ENCODE measurements around the gene DAP. TPM values are rescaled to one million over a fixed set of nuclear protein-coding genes. Genes with fewer than 3 reads are reported as not detected.

DAP gene
- polyA plus RNA-seq, 2 of the 4 experiments (the other 2 are of a cell fraction): 24.2 to 54.9 TPM

DNA sequence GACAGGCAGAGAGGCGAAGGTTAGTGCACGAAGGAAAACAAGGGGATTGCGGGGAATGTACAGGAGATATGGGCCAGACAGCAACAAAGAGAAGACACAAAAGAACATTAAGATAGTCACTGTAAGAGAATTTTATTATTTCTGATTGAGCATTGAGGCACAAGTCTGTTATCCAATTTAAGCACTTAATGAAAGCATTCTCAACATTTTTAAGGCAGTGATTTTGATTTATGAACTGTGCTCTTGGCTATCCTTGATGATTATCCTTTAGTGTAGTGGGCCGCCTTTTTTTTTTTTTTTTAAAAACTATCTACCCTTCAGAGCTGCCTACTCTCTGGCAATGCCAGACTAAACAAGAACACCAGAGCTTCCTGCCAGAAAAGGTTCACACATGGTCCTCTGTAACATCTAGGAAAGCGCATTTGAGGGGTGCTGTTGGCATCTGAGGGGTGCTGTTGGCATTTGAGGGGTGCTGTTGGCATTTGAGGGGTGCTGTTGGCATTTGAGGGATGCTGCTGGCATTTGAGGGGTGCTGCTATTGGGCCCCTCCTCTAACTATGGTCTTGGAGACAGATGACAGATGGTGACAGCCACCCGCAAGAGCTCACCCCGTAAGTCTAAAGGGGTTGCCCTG is 3.0 kb downstream of the DAP start:
- ChIA-PET CTCF (no interaction called here), POLR2A (no interaction called here)
- FAIRE-seq (no peak), ATAC-seq (no peak), DNase-seq (ENCODE audit: low read depth in 1 of 2, low spot score in 1 of 2) (no peak)
- Histone ChIP-seq H3K4me2 (no peak overlapping the region), H3K4me1 (peaks cover 6% of the 10 kb centered on the region), H3K27ac (no peak overlapping the region), H3K9me3 (no peaks in the 10 kb centered on the region), H3K4me3 (no peak overlapping the region)
- WGBS (ENCODE audit: missing lambda C conversion rate): 92% methylated on average over 7 of the region's 7 CpGs
- TF ChIP-seq MYC (IDR thresholded peaks at IDR 0.05; ENCODE audit: borderline replicate concordance, low read length) (no peak), JUNB (IDR thresholded peaks at IDR 0.05) (no peak), JUN (IDR thresholded peaks at IDR 0.05) (no peak), CTCF (IDR thresholded peaks at IDR 0.05) (no peak), HOXB5 (CRISPR knock-in tag; IDR thresholded peaks at IDR 0.05) (no peak)
- TF ChIP-seq, protein P1, sequence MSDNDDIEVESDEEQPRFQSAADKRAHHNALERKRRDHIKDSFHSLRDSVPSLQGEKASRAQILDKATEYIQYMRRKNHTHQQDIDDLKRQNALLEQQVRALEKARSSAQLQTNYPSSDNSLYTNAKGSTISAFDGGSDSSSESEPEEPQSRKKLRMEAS (IDR thresholded peaks at IDR 0.05): no peak

- no peaks in the 10 kb centered on the region for H3K9me3 ChIP-seq
- ChIA-PET POLR2A (no interaction called here), CTCF (interaction anchor here (1.7 kb wide), 1 partner anchor 68 kb away, joined by 3 read pairs; no protein-coding TSS in a partner anchor)
- WGBS (ENCODE audit: missing lambda C conversion rate): 95% methylated on average over 9 of the region's 9 CpGs
- no peak overlapping the region for H3K4me2 ChIP-seq
- DNase-seq (ENCODE audit: low read depth in 1 of 2, low spot score in 1 of 2) (no peak), ATAC-seq (no peak), FAIRE-seq (no peak)
- H3K27ac ChIP-seq: no peak overlapping the region
- TF ChIP-seq HOXB5 (CRISPR knock-in tag; IDR thresholded peaks at IDR 0.05) (no peak), GATA3 (IDR thresholded peaks at IDR 0.05; ENCODE audit: borderline replicate concordance) (no peak), EHMT2 (IDR thresholded peaks at IDR 0.05; ENCODE audit: low read depth) (no peak), NR3C1 (IDR thresholded peaks at IDR 0.05) (no peak), ZC3H11A (IDR thresholded peaks at IDR 0.05) (no peak), FOXS1 (CRISPR knock-in tag; IDR thresholded peaks at IDR 0.05) (no peak), HDAC2 (IDR thresholded peaks at IDR 0.05) (no peak)
- TF ChIP-seq, protein P2, sequence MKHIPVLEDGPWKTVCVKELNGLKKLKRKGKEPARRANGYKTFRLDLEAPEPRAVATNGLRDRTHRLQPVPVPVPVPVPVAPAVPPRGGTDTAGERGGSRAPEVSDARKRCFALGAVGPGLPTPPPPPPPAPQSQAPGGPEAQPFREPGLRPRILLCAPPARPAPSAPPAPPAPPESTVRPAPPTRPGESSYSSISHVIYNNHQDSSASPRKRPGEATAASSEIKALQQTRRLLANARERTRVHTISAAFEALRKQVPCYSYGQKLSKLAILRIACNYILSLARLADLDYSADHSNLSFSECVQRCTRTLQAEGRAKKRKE (CRISPR knock-in tag; IDR thresholded peaks at IDR 0.05; ENCODE audit: low read depth): no peak
- H3K4me1 ChIP-seq: peaks cover 6% of the 10 kb centered on the region
- H3K4me3 ChIP-seq: no peak overlapping the region
These were observed 4.0 kb downstream of the DAP start for GRCh38 chr5:10757043-10757442.

- TF ChIP-seq ESRRA (IDR thresholded peaks at IDR 0.05; ENCODE audit: borderline replicate concordance, low read length) (no peak), CBX8 (IDR thresholded peaks at IDR 0.05) (no peak), NR3C1 (IDR thresholded peaks at IDR 0.05) (no peak), HOXA7 (CRISPR knock-in tag; IDR thresholded peaks at IDR 0.05) (no peak), BCL3 (IDR thresholded peaks at IDR 0.05) (no peak), TP53 (CRISPR knock-in tag; IDR thresholded peaks at IDR 0.05) (no peak), RAD21 (conservative IDR thresholded peaks at IDR 0.05 in 1 of 2, IDR thresholded peaks at IDR 0.05 in 1 of 2) (no peak), NFE2L2 (conservative IDR thresholded peaks at IDR 0.05; ENCODE audit: low read length) (no peak), CTCF (IDR thresholded peaks at IDR 0.05) (no peak), MYC (IDR thresholded peaks at IDR 0.05; ENCODE audit: borderline replicate concordance, low read length) (no peak), CHD2 (IDR thresholded peaks at IDR 0.05; ENCODE audit: low read length, partially characterized antibody) (no peak), JUN (IDR thresholded peaks at IDR 0.05) (no peak), JUNB (IDR thresholded peaks at IDR 0.05) (no peak), ZNF302 (CRISPR knock-in tag; IDR thresholded peaks at IDR 0.05) (no peak)
- TF ChIP-seq, protein P3, sequence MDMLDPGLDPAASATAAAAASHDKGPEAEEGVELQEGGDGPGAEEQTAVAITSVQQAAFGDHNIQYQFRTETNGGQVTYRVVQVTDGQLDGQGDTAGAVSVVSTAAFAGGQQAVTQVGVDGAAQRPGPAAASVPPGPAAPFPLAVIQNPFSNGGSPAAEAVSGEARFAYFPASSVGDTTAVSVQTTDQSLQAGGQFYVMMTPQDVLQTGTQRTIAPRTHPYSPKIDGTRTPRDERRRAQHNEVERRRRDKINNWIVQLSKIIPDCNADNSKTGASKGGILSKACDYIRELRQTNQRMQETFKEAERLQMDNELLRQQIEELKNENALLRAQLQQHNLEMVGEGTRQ (IDR thresholded peaks at IDR 0.05): no peak
- TF ChIP-seq, protein P1 (IDR thresholded peaks at IDR 0.05): no peak
- no peak overlapping the region for H3K4me2 ChIP-seq
- POLR2A ChIA-PET: no interaction called here
- FAIRE-seq: no peak
- no peak for DNase-seq (ENCODE audit: low read depth in 1 of 2, low spot score in 1 of 2)
- CTCF ChIA-PET: interaction anchor here (1.7 kb wide), 1 partner anchor 67 kb away, joined by 3 read pairs; no protein-coding TSS in a partner anchor
- peaks cover 6% of the 10 kb centered on the region for H3K4me1 ChIP-seq
- no peak overlapping the region for H3K4me3 ChIP-seq
- no peak for ATAC-seq
- 95% methylated on average over 2 of the region's 2 CpGs for WGBS (ENCODE audit: missing lambda C conversion rate)
- H3K27ac ChIP-seq: no peak overlapping the region
- no peaks in the 10 kb centered on the region for H3K9me3 ChIP-seq
These were observed 4.5 kb downstream of the DAP start for GRCh38 chr5:10756549-10756948.

Measured in A549 (cell line).